Activated CD4-positive, alpha-beta memory T cell treated with anti-CD3 and anti-CD28 coated beads, Interleukin-2, amount 10 ng/mL, durations not matched to agents 7 days and 5 days (primary cell): ENCODE data around the gene DPYSL5. TPM values are rescaled to one million over a fixed set of nuclear protein-coding genes. Genes with fewer than 3 reads are reported as not detected.

Experiments used
- CTCF ChIA-PET: fragments of 350-600 bp; sonication (Branson Sonifier 250); formaldehyde crosslinking; loops from one replicate; lab custom pipeline; 2021; ENCODE audit warnings: antibody characterized with exemption, inconsistent platforms; lab: Charles Lee
- POLR2A ChIA-PET: fragments of 350-600 bp; sonication (Branson Sonifier 250); formaldehyde crosslinking; loops from one replicate; lab custom pipeline; 2021; ENCODE audit warnings: antibody characterized with exemption; lab: Charles Lee
- DNase-seq: peaks from one replicate; pipeline ENCODE4 v3.0.0-alpha.2; 2020
- H3K27ac Mint-ChIP-seq: one replicate; pipeline ENCODE4 v1.8.0; 2021; ENCODE audit warnings: mild to moderate bottlenecking, mixed read lengths
- H3K27me3 Mint-ChIP-seq: one replicate; pipeline ENCODE4 v1.8.0; 2021; ENCODE audit warnings: mixed read lengths
- H3K36me3 Mint-ChIP-seq: one replicate; pipeline ENCODE4 v1.8.0; 2021; ENCODE audit warnings: low read depth, mixed read lengths
- H3K4me1 Mint-ChIP-seq: one replicate; pipeline ENCODE4 v1.8.0; 2021; ENCODE audit warnings: mixed read lengths
- H3K4me3 Mint-ChIP-seq: one replicate; pipeline ENCODE4 v1.8.0; 2021; ENCODE audit warnings: mild to moderate bottlenecking, mixed read lengths
- H3K9me3 Mint-ChIP-seq: one replicate; pipeline ENCODE4 v1.8.0; 2021; ENCODE audit warnings: mixed read lengths
- total RNA-seq, 2 experiments: library from RNA; stranded (reverse); gene quantifications; one replicate each; pipeline ENCODE4 v1.2.3, GENCODE V29; 2021

Gene DPYSL5
- total RNA-seq, 2 experiments from 2014 or later, result not detected

DNA sequence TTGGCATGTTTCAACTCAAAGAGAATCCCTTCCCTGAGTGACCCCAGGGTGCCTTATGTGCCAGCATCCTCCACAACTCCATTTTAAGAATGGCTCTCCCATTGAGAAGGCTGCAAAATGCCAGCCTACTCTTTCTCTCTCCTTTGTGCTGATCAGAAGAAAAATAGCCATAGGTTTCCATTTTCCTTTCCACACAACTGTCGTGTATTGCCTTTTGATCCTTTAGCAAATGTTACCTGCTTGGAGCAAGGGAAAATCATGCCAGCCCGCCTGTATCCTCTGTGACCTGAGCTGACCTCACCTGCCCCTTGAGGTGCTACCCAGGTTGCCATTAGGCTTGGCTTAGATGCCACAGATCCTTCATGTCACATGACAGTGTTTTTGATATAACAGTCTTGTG is 38.8 kb downstream of the DPYSL5 start:
- CTCF ChIA-PET, result no interaction called here
- POLR2A ChIA-PET, result no interaction called here
- no peaks in the 10 kb centered on the region for H3K36me3 Mint-ChIP-seq

DNA sequence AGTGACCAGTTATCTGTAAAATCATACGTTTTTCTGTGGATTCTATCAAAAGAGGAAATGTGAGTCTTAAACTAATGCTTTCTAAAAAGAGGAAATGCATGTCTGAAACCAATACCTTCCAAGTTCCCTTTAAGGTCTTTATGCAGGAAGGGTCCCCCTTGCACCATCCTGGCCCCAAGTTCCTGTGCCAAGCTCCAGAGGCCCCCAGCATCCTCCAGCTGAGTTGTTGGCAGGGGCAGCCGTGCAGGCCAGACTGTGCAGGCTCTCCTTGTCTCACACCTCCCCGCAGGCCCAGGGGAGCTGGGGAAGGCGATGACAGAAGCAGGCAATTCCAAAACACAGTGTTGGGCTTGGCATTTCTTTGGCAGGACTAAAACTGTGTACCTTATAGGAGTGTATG is 39.2 kb downstream of the DPYSL5 start:
- H3K27ac Mint-ChIP-seq, result no peak overlapping the region
- no peak overlapping the region for H3K4me3 Mint-ChIP-seq
- DNase-seq, result no peak
- H3K4me1 Mint-ChIP-seq, result no peaks in the 10 kb centered on the region
- H3K9me3 Mint-ChIP-seq, result no peaks in the 10 kb centered on the region
- ChIA-PET POLR2A (no interaction called here), CTCF (no interaction called here)
- H3K27me3 Mint-ChIP-seq, result peaks cover 17% of the 10 kb centered on the region
- no peaks in the 10 kb centered on the region for H3K36me3 Mint-ChIP-seq

More for the DNA sequence above, 38.8 kb downstream of the DPYSL5 start:
- DNase-seq, result no peak
- no peak overlapping the region for H3K27ac Mint-ChIP-seq
- H3K4me3 Mint-ChIP-seq, result no peak overlapping the region
- H3K4me1 Mint-ChIP-seq, result no peaks in the 10 kb centered on the region
- no peaks in the 10 kb centered on the region for H3K9me3 Mint-ChIP-seq
- peaks cover 17% of the 10 kb centered on the region for H3K27me3 Mint-ChIP-seq

DNA sequence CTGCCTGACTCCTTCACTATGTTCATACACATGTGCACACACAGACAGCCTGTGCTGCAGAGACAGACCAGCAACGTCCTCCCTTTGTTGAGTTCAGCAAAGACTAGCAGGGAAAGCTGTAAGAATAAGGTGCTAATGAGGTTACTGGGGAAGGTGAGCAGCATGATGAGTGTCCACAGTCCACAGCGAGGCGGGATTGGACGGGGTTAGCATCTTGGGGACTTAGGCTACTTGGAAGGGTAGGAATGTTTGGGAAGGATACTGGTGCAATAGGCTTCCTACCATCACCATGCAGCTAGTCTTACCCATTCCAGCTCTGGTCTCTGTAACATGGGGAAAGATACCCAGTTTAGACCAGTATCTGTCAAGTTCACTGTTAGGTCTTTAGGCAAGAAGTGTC is 41.9 kb downstream of the DPYSL5 start:
- Mint-ChIP-seq H3K36me3 (no peaks in the 10 kb centered on the region), H3K4me3 (no peak overlapping the region), H3K9me3 (no peaks in the 10 kb centered on the region), H3K27ac (no peak overlapping the region), H3K27me3 (peaks cover 23% of the 10 kb centered on the region), H3K4me1 (no peaks in the 10 kb centered on the region)
- POLR2A ChIA-PET, result no interaction called here
- DNase-seq, result no peak
- CTCF ChIA-PET, result no interaction called here

DNA sequence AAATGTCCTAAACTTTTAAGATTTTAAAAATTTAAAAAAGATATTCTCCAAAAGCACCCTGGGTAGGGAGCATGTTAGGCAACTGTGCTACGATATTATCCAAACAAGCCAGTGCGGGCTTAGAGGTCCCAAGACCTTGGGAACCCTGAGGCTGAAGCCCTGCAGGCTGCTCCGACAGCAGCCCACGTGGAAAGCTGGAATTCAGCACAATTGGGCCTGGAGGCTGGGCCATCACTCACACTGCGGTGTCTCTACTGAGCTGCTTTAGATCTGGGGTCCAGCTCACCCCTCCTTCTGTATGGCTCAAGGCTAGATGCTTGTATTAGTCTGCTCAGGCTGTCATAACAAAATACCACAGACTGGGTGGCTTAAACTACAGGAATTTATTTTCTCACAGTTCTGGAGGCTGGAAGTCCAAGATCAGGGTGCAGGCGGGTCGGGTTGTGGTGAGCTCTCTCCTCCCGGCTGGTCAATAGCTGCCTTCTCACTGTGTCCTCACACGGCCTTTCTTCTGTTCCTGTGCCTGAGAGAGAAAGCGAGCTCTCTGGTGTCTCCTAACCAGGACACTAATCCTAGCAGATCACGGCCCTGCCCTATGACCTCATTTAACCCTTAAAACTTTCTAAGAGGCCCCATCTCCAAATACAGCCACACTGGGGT is 42.5 kb downstream of the DPYSL5 start:
- Mint-ChIP-seq H3K27me3 (peaks cover 23% of the 10 kb centered on the region), H3K4me3 (no peak overlapping the region), H3K27ac (no peak overlapping the region), H3K9me3 (no peaks in the 10 kb centered on the region), H3K36me3 (no peaks in the 10 kb centered on the region), H3K4me1 (no peaks in the 10 kb centered on the region)
- CTCF ChIA-PET, result interaction anchor here (0.6 to 1.0 kb wide), 2 partner anchors 44 to 279 kb away, joined by 4 to 5 read pairs; no protein-coding TSS in a partner anchor
- POLR2A ChIA-PET, result no interaction called here
- DNase-seq, result no peak

DNA sequence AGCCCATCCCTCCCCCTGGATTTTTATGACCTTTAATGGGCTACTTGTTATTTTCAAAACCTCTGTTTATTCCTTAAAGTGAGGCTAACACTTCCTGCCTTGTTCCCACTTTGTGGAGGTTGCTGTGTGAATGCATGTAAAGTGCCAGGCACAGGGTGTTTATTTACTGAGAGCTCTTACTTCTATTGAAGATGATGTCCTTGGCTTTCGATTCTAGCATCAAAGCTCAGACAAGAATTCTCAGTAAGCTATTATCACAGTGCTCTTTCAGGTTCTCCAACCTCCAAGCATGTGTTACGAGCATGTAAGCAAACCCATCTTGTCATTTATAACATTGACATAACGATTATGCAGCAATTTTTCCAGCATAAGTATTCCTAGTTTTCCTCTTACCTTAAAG is 44.2 kb downstream of the DPYSL5 start:
- Mint-ChIP-seq H3K36me3 (no peaks in the 10 kb centered on the region), H3K27me3 (peaks cover 31% of the 10 kb centered on the region), H3K9me3 (no peaks in the 10 kb centered on the region), H3K4me1 (no peaks in the 10 kb centered on the region), H3K27ac (no peak overlapping the region), H3K4me3 (no peak overlapping the region)
- DNase-seq, result no peak
- POLR2A ChIA-PET, result no interaction called here
- CTCF ChIA-PET, result no interaction called here

DNA sequence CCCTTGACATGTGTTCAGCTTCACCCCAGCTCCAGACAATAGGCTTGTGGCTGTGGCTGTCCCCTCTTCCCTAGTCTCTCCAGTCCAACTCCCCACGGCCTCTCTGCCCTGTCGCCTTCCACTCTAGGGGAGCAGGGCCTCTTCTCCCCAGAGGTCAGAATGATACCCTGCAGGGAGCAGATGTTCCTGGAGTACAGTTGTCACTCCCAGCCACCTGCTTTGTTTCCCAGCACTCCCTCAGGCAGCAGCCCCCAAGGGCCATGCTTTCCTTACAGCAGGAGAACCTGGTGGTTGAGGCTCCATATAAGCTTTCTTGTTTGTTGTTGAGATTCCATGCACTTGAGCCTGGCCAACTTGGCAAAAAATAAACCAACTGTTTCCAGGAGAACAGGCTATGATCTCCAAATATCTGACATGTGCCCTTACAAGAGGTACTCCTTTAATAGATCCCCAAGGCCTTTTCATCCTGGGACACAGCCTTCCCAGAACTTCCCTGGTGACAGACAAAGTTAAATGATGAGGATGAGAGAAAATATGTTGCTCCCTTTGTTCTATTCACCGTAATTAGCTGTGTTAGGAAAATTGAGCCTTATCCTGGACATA is 45.1 kb downstream of the DPYSL5 start:
- Mint-ChIP-seq H3K27me3 (peaks cover 32% of the 10 kb centered on the region), H3K4me3 (no peak overlapping the region), H3K4me1 (no peaks in the 10 kb centered on the region), H3K9me3 (no peaks in the 10 kb centered on the region), H3K27ac (no peak overlapping the region), H3K36me3 (no peaks in the 10 kb centered on the region)
- ChIA-PET CTCF (no interaction called here), POLR2A (no interaction called here)
- no peak for DNase-seq

DNA sequence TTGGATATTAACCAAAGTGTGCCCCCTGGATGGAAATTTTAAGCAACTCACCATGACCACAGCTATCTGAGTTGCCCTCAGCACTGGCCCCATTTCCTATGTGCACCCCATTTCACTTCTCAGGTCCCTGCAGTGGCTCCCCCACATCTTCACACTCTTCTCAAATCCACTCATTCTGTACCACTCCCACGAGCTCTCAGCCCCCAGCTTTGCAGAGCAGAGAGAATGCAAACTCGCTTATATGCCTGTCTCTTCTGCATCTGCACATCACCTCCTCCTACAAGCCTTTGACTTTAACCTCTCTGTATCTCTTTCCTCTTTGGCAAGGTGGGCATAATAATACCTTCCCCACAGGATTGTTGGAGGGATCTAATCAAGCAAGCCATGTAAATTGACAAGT is 46.2 kb downstream of the DPYSL5 start:
- ChIA-PET CTCF (interaction anchor here (2.1 kb wide), 1 partner anchor 47 kb away, joined by 4 read pairs; no protein-coding TSS in a partner anchor), POLR2A (no interaction called here)
- Mint-ChIP-seq H3K36me3 (no peaks in the 10 kb centered on the region), H3K4me3 (no peak overlapping the region), H3K27ac (no peak overlapping the region), H3K4me1 (no peaks in the 10 kb centered on the region), H3K9me3 (no peaks in the 10 kb centered on the region), H3K27me3 (peaks cover 29% of the 10 kb centered on the region)
- no peak for DNase-seq

DNA sequence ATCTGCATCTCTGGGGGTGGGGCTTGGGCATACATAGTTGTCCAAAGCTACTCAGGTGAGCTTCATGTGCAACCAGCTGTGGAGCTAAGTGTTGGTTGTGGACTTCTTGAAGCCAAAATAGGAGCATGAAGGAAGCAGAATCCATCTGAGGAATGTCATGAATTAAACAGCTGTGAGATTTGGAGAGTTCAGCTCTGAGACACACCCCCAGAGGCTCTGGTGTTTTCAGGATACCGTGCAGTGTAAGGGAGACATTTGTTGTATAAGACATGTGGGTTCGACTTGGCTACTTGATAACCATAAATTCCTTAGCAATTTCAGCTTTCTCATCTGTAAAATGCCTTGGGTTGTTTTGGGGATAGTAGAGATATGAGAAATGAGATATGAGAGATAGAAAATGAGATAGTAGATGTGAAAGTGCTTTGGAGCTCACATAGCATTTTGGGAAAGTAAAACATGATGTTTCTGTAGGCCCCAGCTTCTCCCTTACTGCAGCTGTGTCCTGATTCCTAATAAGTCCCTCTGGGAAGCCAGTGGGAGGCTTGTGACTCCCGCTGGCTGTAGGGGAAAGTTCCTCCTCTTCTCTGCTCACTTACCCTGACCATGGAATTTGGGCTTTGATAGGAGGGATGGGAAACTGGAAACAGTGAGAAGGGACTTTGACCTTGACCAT is 50.0 kb downstream of the DPYSL5 start:
- DNase-seq, result no peak
- H3K9me3 Mint-ChIP-seq, result no peaks in the 10 kb centered on the region
- no peak overlapping the region for H3K4me3 Mint-ChIP-seq
- H3K27ac Mint-ChIP-seq, result no peak overlapping the region
- POLR2A ChIA-PET, result no interaction called here
- CTCF ChIA-PET, result no interaction called here
- no peaks in the 10 kb centered on the region for H3K36me3 Mint-ChIP-seq
- H3K27me3 Mint-ChIP-seq, result peaks cover 25% of the 10 kb centered on the region
- H3K4me1 Mint-ChIP-seq, result no peaks in the 10 kb centered on the region

DNA sequence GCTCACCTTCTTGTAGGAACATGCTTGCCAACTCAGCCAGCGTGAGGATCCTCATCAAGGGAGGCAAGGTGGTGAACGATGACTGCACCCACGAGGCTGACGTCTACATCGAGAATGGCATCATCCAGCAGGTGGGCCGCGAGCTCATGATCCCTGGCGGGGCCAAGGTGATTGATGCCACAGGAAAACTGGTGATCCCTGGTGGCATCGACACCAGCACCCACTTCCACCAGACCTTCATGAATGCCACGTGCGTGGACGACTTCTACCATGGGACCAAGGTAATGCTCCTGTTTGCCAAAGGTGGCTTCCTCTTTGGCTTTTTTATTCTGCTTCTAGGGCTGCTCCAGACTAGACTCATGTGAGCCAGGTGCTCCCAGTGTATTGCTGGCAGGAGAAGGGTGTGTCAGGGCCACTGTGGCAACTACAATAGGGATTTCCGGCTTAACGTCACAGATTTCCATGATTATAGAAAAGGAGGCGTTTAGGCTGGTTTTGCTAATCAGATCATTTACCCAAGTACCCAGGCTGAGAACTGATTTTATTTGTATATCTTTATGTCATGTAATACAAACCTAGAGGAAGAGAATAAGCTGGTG is 50.6 kb downstream of the DPYSL5 start:
- CTCF ChIA-PET, result no interaction called here
- H3K9me3 Mint-ChIP-seq, result no peaks in the 10 kb centered on the region

DNA sequence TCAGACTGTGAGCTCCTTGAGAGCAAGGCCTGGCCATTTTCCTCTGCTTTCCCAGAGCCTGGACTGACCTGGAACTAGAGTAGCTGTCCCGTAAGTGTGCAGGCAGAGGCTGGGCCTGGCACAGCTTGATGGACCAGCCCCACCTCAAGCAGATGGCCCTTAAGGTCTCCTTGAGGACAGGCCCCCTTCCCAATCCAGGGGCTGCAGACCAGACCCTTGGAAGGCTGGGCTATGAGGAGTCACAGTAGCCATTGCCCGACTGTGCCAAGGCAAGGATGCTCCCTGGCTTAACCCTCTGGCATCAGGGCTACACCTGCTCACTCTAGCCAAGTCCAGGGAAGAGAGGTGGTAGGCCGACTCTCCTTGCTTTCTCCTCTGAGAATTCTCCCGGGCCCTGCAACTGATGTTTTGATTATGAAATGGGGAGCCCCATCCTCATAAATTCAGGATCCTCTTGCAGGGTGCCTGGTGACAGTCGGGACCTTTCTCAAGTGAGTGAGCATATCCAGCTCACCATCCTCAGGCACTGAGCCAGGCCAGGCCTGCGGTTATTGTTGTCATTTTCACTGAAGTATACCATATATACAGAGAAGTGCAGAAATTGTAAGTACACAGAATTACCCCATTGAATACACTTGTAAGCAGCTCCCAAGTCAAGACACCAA is 51.7 kb downstream of the DPYSL5 start:
- no peak overlapping the region for H3K4me3 Mint-ChIP-seq
- ChIA-PET POLR2A (no interaction called here), CTCF (interaction anchor here (0.6 kb wide), 1 partner anchor 23 kb away, joined by 3 read pairs; no protein-coding TSS in a partner anchor)
- no peaks in the 10 kb centered on the region for H3K36me3 Mint-ChIP-seq
- no peak for DNase-seq
- no peaks in the 10 kb centered on the region for H3K9me3 Mint-ChIP-seq
- no peak overlapping the region for H3K27ac Mint-ChIP-seq
- no peaks in the 10 kb centered on the region for H3K4me1 Mint-ChIP-seq
- peaks cover 14% of the 10 kb centered on the region for H3K27me3 Mint-ChIP-seq

More for the DNA sequence above, 50.6 kb downstream of the DPYSL5 start:
- no peaks in the 10 kb centered on the region for H3K36me3 Mint-ChIP-seq
- H3K4me3 Mint-ChIP-seq, result no peak overlapping the region
- peaks cover 20% of the 10 kb centered on the region for H3K27me3 Mint-ChIP-seq
- no peak overlapping the region for H3K27ac Mint-ChIP-seq
- no peak for DNase-seq
- POLR2A ChIA-PET, result no interaction called here
- H3K4me1 Mint-ChIP-seq, result no peaks in the 10 kb centered on the region

DNA sequence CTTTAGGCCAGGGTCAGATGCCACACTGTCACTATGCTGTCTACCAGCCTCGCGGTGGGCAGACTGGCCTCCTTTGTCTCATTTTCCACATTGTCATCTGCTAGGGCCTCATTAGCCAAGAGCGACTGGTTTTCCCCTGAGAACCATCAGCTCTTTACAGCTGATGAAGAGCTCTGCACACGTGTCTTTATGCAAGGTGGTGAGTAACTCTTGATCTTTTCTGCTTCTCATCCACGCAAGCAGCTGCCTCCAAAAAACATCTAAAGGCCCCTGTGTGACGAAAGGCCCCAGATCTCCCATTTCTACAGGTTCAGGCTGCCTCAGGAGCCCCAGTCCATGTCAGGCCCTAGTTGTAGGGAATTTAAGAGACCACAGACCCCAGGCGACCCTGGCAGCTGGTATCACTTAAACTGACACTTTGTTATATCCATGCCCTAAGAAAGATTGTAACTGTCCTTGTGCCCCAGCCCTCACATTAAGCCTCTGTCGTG is 52.9 kb downstream of the DPYSL5 start:
- Mint-ChIP-seq H3K9me3 (no peaks in the 10 kb centered on the region), H3K27ac (no peak overlapping the region), H3K27me3 (peaks cover 17% of the 10 kb centered on the region), H3K4me1 (no peaks in the 10 kb centered on the region), H3K36me3 (no peaks in the 10 kb centered on the region), H3K4me3 (no peak overlapping the region)
- CTCF ChIA-PET, result no interaction called here
- POLR2A ChIA-PET, result interaction anchor here (0.7 kb wide), 1 partner anchor 38 kb away, joined by 3 read pairs; no protein-coding TSS in a partner anchor
- no peak for DNase-seq

DNA sequence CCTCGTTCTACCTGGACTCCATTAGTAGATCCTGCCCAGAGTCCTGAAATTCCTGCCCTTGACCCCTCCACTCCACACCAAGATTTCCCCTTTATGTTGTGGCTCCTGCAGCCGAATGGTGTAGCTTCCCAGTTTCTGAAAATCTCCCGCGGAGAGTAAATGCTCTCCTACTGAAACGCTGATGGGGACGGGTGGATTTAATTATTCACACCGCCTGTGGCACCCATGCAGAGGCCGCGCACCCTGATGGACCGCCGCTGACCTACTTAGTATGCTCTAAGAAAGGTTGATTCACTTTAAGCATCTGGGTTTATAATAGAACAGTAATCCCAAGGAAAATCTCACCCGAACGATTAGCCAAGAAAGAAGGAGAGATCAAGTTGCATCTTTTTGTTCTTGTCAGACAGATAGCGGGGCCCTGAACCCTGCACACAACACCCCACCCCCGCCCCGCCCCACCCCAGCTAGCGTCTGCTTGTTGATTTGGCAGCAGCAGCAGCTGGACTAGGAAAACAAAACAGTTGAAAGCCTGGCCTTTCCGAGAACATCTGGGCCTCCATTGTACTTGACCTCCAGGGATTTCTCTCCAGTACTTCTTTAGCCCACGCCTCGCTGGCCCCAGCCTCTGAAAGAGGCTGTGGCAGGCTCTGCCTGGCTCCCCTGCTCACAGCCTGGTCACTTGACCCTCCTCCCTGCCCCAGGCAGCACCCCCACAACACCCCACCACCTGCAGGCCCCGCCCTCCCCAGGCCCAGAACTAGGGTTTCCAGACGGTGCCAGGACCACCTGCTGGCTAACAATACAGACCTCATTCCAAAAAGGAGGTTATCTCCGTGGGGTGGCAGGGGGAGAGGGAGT is 53.6 kb downstream of the DPYSL5 start:
- H3K4me1 Mint-ChIP-seq, result no peaks in the 10 kb centered on the region
- peaks cover 12% of the 10 kb centered on the region for H3K27me3 Mint-ChIP-seq
- H3K4me3 Mint-ChIP-seq, result no peak overlapping the region
- no peaks in the 10 kb centered on the region for H3K9me3 Mint-ChIP-seq
- CTCF ChIA-PET, result no interaction called here
- DNase-seq, result no peak
- POLR2A ChIA-PET, result interaction anchor here (0.6 to 0.7 kb wide), 2 partner anchors 38 to 70 kb away, joined by 3 to 5 read pairs; no protein-coding TSS in a partner anchor
- H3K36me3 Mint-ChIP-seq, result no peaks in the 10 kb centered on the region
- H3K27ac Mint-ChIP-seq, result no peak overlapping the region
